ENCODE measurements around the gene SPANXA2.
"Not testable (repeated sequence)": the region's sequence is repeated elsewhere in the genome, so short reads cannot be mapped to it uniquely, and the experiment has no call there.

DNA sequence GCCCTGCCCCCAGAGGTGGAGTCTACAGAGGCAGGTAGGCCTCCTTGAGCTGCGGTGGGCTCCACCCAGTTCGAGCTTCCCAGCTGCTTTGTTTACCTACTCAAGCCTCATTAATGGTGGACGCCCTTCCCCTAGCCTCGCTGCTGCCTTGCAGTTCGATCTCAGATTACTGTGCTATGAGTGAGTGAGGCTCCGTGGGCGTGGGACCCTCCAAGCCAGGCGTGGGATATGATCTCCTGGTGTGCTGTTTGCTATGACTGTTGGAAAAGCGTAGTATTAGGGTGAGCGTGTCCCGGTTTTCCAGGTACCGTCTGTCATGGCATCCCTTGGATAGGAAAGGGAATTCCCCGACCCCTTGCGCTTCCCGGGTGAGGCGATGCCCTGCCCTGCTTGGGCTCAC lies 47.0 kb upstream of the SPANXA2 start:
- TF ChIP-seq, protein P1, sequence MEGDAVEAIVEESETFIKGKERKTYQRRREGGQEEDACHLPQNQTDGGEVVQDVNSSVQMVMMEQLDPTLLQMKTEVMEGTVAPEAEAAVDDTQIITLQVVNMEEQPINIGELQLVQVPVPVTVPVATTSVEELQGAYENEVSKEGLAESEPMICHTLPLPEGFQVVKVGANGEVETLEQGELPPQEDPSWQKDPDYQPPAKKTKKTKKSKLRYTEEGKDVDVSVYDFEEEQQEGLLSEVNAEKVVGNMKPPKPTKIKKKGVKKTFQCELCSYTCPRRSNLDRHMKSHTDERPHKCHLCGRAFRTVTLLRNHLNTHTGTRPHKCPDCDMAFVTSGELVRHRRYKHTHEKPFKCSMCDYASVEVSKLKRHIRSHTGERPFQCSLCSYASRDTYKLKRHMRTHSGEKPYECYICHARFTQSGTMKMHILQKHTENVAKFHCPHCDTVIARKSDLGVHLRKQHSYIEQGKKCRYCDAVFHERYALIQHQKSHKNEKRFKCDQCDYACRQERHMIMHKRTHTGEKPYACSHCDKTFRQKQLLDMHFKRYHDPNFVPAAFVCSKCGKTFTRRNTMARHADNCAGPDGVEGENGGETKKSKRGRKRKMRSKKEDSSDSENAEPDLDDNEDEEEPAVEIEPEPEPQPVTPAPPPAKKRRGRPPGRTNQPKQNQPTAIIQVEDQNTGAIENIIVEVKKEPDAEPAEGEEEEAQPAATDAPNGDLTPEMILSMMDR (IDR thresholded peaks at IDR 0.05) = not testable (repeated sequence)
- TF ChIP-seq POLR2A (IDR thresholded peaks at IDR 0.05) = not testable (repeated sequence)
